Breast epithelium (tissue), 3 donors: ENCODE data around the gene NDUFB7.

Experiments used
- CTCF ChIP-seq, 3 donors: fragments of 450-650 bp; IDR thresholded peaks; one replicate each; pipeline ENCODE4 v1.5.1; 2016 to 2017; ENCODE audit warnings: antibody characterized with exemption in 3 of 3, mild to moderate bottlenecking in 3 of 3, moderate library complexity in 3 of 3
- POLR2A ChIP-seq: fragments of 450-650 bp; IDR thresholded peaks from one replicate; pipeline ENCODE4 v1.6.1; 2016; ENCODE audit warnings: antibody characterized with exemption, mild to moderate bottlenecking, moderate library complexity

GRCh38 chr19:14566712-14567077 is 5.2 kb downstream of the NDUFB7 start:
- no peak for TF ChIP-seq CTCF (IDR thresholded peaks at IDR 0.05)
- TF ChIP-seq POLR2A = no peak
